H7 (cell line): Measurements from ENCODE around the gene SS18L1. TPM values are rescaled to one million over a fixed set of nuclear protein-coding genes. Genes with fewer than 3 reads are reported as not detected.
"Not testable (repeated sequence)": the region's sequence is repeated elsewhere in the genome, so short reads cannot be mapped to it uniquely, and the experiment has no call there.

Experiments
- DNase-seq: peaks from one replicate; pipeline ENCODE4 v3.0.0; 2012
- H3K27me3 ChIP-seq: 2 replicates; pipeline ENCODE4 v1.6.0; 2011; ENCODE audit warnings: mild to moderate bottlenecking, low read length; ENCODE audit not compliant: control insufficient read depth, insufficient read depth
- H3K36me3 ChIP-seq: replicated peaks from 2 replicates; pipeline ENCODE4 v1.5.1; 2011; ENCODE audit warnings: low read length; ENCODE audit not compliant: control insufficient read depth, insufficient read depth
- H3K4me3 ChIP-seq: 2 replicates; pipeline ENCODE4 v1.5.1; 2011; ENCODE audit warnings: low read depth, mild to moderate bottlenecking, control low read depth, low read length, moderate library complexity; ENCODE audit not compliant: insufficient read depth
- total RNA-seq: library from RNA; depleted of rRNA; stranded (reverse); fragments of >200 nt; shearing (Covaris generic); gene quantifications from 2 replicates; pipeline ENCODE4 v1.2.3, GENCODE V29; 2014

SS18L1 gene
- total RNA-seq, 1 experiment from 2014 or later, result 15.1 TPM

- Histone ChIP-seq H3K4me3 (no peak overlapping the region), H3K36me3 (peaks cover 51% of the 10 kb centered on the region), H3K27me3 (no peaks in the 10 kb centered on the region)
- DNase-seq, result no peak
These were observed 4.7 kb upstream of the SS18L1 start for GRCh38 chr20:62138912-62139311.

GRCh38 chr20:62139636-62140035 is 3.9 kb upstream of the SS18L1 start:
- no peak for DNase-seq
- Histone ChIP-seq H3K36me3 (peaks cover 47% of the 10 kb centered on the region), H3K27me3 (no peaks in the 10 kb centered on the region), H3K4me3 (no peak overlapping the region)

DNA sequence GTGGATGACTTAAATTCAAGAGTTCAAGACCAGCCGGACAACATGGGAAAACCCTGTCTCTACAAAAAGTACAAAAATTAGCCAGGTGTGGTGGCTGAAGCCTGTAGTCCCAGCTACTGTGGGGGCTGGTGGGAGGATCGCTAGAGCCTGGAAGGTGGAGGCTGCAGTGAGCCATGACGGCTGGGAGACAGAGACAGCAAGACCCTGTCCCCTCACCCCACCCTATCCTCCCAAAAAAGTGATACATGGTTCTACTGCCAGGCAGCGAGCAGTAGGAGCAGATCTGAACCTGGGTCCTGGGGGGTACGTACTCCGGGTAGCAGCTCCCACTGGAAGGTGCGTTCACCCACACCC is 2.5 kb upstream of the SS18L1 start:
- Histone ChIP-seq H3K36me3 (peaks cover 39% of the 10 kb centered on the region), H3K4me3 (no peak overlapping the region), H3K27me3 (no peaks in the 10 kb centered on the region)
- no peak for DNase-seq

DNA sequence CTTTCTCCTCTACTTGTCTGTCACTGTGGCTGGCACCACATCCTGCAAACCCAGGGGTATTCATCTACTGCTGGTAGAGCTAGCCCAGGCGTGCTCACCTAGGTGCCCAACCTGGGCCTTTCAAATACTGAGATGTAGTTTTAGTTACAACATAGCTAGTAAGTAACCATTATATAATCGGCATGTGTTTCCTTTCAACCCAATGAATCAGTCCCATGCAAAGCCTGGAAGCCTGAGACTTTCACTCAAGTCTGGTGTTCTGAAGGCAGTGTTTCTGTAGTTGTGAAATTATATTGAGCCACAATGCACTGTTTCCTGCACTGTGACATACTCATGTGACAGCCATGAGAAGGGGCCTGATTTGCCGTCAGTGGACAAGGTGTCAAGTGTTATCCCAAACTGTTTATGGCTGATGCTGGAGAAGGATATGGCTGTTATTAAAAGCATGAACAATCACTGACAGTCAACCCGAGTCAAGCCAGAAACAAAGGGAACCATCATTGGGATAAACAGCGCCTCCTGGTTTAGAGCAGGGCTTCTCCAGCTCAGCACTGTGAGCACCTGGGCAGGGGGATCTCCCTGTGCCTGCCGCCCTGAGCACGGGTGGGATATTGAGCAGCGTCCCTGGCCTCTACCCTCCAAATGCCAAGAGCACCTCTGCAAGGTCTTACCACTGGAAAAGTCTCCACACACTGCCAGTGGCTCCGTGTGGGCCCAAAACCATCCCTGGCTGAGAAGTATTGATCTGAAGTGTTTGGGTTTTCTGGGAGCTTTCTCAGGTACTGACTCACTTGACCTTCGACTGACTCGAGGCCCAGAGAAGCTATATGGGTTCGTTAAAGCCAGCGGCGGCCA is 1.9 kb upstream of the SS18L1 start:
- Histone ChIP-seq H3K4me3 (peak overlapping the region; percentile 86), H3K36me3 (peaks cover 36% of the 10 kb centered on the region)
- DNase-seq, result peak; percentile 80

DNA sequence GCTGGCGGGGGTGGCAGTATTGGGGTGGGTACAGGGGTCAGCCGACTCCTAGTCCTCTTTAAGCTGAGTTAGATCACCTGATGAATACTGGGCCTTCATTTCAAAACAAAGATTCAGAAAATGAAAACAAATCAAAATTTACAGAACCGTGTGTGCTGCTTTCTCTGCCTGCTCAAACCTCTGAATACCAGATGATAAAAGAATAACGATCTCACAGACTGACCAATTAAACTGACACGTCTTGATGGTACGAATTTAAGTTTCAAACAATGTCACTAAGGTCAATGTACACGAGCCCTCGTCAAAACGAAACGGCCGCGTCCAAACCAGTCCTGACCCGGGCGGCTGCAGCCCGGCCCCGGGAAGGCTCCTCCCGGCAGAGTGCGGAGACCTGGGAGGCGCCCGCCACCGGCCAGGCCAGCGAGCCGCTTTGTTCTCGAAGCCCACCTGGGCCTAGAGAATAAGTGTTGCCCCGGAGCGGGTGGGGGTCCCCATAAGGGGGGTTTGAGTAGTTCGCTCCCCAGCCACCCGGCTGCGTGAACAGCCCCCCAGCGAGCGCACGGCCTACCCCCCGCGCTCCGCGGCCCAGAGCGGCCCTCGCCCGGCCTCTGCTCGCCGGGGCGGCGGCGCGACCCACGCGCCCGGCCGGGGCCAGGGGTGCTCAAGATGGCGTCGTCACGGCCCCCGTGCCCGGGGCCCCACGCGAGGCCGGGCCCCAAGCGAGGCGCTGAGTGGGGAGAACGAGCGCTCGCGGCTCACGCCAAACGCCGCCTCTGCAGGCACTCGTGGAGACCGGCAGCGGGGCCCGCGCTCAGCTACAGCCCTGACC is 1.1 kb upstream of the SS18L1 start:
- peak; percentile 79 for DNase-seq
- peaks cover 33% of the 10 kb centered on the region for H3K36me3 ChIP-seq

More for the DNA sequence above, 1.9 kb upstream of the SS18L1 start:
- no peaks in the 10 kb centered on the region for H3K27me3 ChIP-seq

GRCh38 chr20:62143957-62144825 is 622 bp downstream of the SS18L1 start:
- H3K36me3 ChIP-seq, result peaks cover 19% of the 10 kb centered on the region
- no peaks in the 10 kb centered on the region for H3K27me3 ChIP-seq
- peak; percentile 90 for DNase-seq
- H3K4me3 ChIP-seq, result peak overlapping the region; percentile 77

More for the DNA sequence above, 1.1 kb upstream of the SS18L1 start:
- no peaks in the 10 kb centered on the region for H3K27me3 ChIP-seq
- peak overlapping the region; percentile 86 for H3K4me3 ChIP-seq

GRCh38 chr20:62145688-62146018 is 2.1 kb downstream of the SS18L1 start:
- no peak for DNase-seq
- Histone ChIP-seq H3K27me3 (no peaks in the 10 kb centered on the region), H3K4me3 (no peak overlapping the region), H3K36me3 (peaks cover 5% of the 10 kb centered on the region)

GRCh38 chr20:62146019-62146755 is 2.6 kb downstream of the SS18L1 start:
- H3K27me3 ChIP-seq, result no peaks in the 10 kb centered on the region

DNA sequence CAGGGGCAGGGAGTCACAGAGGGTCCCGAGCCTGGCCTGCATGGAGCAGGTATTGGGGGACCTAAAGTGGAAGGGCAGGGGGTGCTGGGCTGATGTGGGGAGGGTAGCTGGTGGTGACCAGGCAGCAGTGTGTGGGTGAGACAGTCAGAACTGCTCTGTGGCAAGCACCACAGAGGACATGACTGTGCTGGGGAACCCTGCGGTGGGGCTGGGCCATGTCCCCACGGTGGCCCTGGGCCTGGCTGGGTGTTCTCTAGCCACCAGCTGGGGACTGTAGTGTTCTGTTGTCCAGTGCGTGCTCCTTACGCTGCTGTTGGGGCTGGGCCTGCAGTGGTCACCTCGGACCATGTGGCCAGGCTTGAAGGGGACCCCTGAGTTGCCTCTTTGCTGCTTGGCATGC is 3.6 kb downstream of the SS18L1 start:
- H3K27me3 ChIP-seq, result no peaks in the 10 kb centered on the region
- no peak for DNase-seq
- H3K4me3 ChIP-seq, result no peak overlapping the region
- peaks cover 4% of the 10 kb centered on the region for H3K36me3 ChIP-seq

More at GRCh38 chr20:62146019-62146755, 2.6 kb downstream of the SS18L1 start:
- no peak for DNase-seq
- Histone ChIP-seq H3K4me3 (no peak overlapping the region), H3K36me3 (peaks cover 4% of the 10 kb centered on the region)

DNA sequence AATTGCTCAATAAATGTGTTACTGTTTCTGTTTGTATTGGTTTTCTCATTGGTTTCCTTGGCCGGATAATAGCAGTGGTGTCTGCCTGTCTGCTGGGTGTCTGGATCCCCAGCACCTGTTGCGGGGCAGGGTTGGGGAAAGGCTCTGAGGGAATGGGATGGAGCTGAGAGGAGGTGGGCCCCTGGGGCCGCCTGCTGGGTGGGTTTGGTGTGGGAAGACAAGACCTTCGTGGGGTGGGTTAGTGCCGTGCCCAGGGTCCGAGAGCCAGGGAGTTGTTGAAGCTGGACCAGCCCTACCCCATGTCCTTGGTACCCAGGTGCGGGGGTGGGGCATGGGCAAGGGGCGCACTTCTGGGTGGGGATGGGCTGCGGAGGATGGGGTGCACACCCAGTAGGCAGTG is 4.0 kb downstream of the SS18L1 start:
- H3K27me3 ChIP-seq, result no peaks in the 10 kb centered on the region
- DNase-seq, result no peak
- H3K4me3 ChIP-seq, result no peak overlapping the region
- H3K36me3 ChIP-seq, result peaks cover 6% of the 10 kb centered on the region

DNA sequence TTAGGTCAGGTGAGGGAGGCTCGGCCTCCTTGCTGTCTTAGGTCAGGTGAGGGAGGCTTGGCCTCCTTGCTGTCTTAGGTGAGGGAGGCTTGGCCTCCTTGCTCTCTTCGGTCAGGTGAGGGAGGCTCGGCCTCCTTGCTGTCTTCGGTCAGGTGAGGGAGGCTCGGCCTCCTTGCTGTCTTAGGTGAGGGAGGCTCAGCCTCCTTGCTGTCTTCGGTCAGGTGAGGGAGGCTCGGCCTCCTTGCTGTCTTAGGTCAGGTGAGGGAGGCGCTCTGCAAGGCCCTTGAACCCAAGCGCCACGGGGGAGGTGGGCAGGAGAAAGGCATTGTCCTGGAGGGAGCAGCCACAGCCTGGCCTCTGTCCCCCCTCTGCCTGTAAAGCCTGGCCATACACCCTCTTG is 4.8 kb downstream of the SS18L1 start:
- not testable (repeated sequence) for H3K4me3 ChIP-seq, H3K27me3 ChIP-seq, H3K36me3 ChIP-seq, DNase-seq

- no peaks in the 10 kb centered on the region for H3K27me3 ChIP-seq
- no peak for DNase-seq
- no peak overlapping the region for H3K4me3 ChIP-seq
- peaks cover 6% of the 10 kb centered on the region for H3K36me3 ChIP-seq
These were observed 5.3 kb downstream of the SS18L1 start for GRCh38 chr20:62148908-62149314.

GRCh38 chr20:62149532-62150309 is 6.2 kb downstream of the SS18L1 start:
- Histone ChIP-seq H3K27me3 (no peaks in the 10 kb centered on the region), H3K36me3 (peaks cover 6% of the 10 kb centered on the region), H3K4me3 (no peak overlapping the region)
- DNase-seq, result peak; percentile 76
